Neural progenitor cell (in vitro differentiated cells): ENCODE measurements around the gene ANKRD13D. TPM values are rescaled to one million over a fixed set of nuclear protein-coding genes. Genes with fewer than 3 reads are reported as not detected.
A peak's percentile ranks its signal among the peaks of the same experiment; 100 is the strongest.

Experiments
- DNase-seq: peaks from one replicate; pipeline ENCODE4 v3.0.0-alpha.2; 2016; ENCODE audit warnings: low spot score
- H2AFZ ChIP-seq: fragments of 200-600 bp; sonication (generic); replicated peaks from 2 replicates; pipeline ENCODE4 v1.6.1; 2016; ENCODE audit warnings: antibody characterized with exemption
- H3F3A ChIP-seq: fragments of 200-600 bp; sonication (generic); 2 replicates; pipeline ENCODE4 v1.6.1; 2016; ENCODE audit warnings: antibody characterized with exemption, low read depth
- H3K27ac ChIP-seq: fragments of 200-600 bp; sonication (generic); 2 replicates; pipeline ENCODE4 v1.5.1; 2016; ENCODE audit warnings: mild to moderate bottlenecking
- H3K27me3 ChIP-seq: fragments of 200-600 bp; sonication (generic); 2 replicates; pipeline ENCODE4 v1.6.1; 2016; ENCODE audit warnings: mild to moderate bottlenecking, moderate library complexity
- H3K36me3 ChIP-seq: fragments of 200-600 bp; sonication (generic); 2 replicates; pipeline ENCODE4 v1.5.1; 2016
- H3K4me1 ChIP-seq: fragments of 200-600 bp; sonication (generic); 2 replicates; pipeline ENCODE4 v1.6.1; 2016; ENCODE audit warnings: mixed run types
- H3K4me2 ChIP-seq: fragments of 200-600 bp; sonication (generic); 2 replicates; pipeline ENCODE4 v1.6.1; 2016
- H3K4me3 ChIP-seq: fragments of 200-600 bp; sonication (generic); 2 replicates; pipeline ENCODE4 v1.5.1; 2016
- H3K79me2 ChIP-seq: fragments of 200-600 bp; sonication (generic); 2 replicates; pipeline ENCODE4 v1.6.1; 2016; ENCODE audit warnings: low read depth
- H3K9ac ChIP-seq: fragments of 200-600 bp; sonication (generic); 2 replicates; pipeline ENCODE4 v1.6.1; 2016
- H3K9me3 ChIP-seq: fragments of 200-600 bp; sonication (generic); 2 replicates; pipeline ENCODE4 v1.5.1; 2016; ENCODE audit warnings: low read depth
- H4K20me1 ChIP-seq: fragments of 200-600 bp; sonication (generic); 2 replicates; pipeline ENCODE4 v1.6.1; 2016; ENCODE audit warnings: low read depth
- H3K27ac Mint-ChIP-seq: 3 replicates; pipeline ENCODE4 v1.8.0; 2021; ENCODE audit warnings: mixed read lengths
- H3K27me3 Mint-ChIP-seq: 2 replicates; pipeline ENCODE4 v1.8.0; 2022; ENCODE audit warnings: low read depth, mild to moderate bottlenecking, inconsistent platforms, moderate library complexity, mixed read lengths; ENCODE audit not compliant: insufficient read depth
- H3K36me3 Mint-ChIP-seq: 3 replicates; pipeline ENCODE4 v1.8.0; 2021; ENCODE audit warnings: mixed read lengths
- H3K4me1 Mint-ChIP-seq: 3 replicates; pipeline ENCODE4 v1.8.0; 2021; ENCODE audit warnings: mixed read lengths
- H3K4me3 Mint-ChIP-seq: 3 replicates; pipeline ENCODE4 v1.8.0; 2021; ENCODE audit warnings: mild to moderate bottlenecking, moderate library complexity, mixed read lengths
- H3K9me3 Mint-ChIP-seq: 3 replicates; pipeline ENCODE4 v1.8.0; 2020; ENCODE audit warnings: mixed read lengths
- EZH2 ChIP-seq: fragments of 200-600 bp; sonication (generic); IDR thresholded peaks from 2 replicates; pipeline ENCODE4 v1.6.1; 2017; ENCODE audit warnings: antibody characterized with exemption, mild to moderate bottlenecking, moderate library complexity
- EZH2phosphoT487 ChIP-seq: fragments of 200-600 bp; sonication (generic); IDR thresholded peaks from 2 replicates; pipeline ENCODE4 v1.6.1; 2017; ENCODE audit warnings: antibody characterized with exemption
- total RNA-seq: library from RNA; depleted of rRNA; stranded (reverse); fragments of >200 nt; gene quantifications from 2 replicates; pipeline ENCODE4 v1.2.3, GENCODE V29; 2015; ENCODE audit warnings: low replicate concordance
- TF ChIP-seq, protein P1 (sequence below): fragments of 200-600 bp; sonication (generic); IDR thresholded peaks from 2 replicates; pipeline ENCODE4 v1.5.1; 2017; ENCODE audit warnings: antibody characterized with exemption, mild to moderate bottlenecking

Gene ANKRD13D
- total RNA-seq, 1 donor from 2014 or later = 21.0 TPM

GRCh38 chr11:67345247-67345919 is 56.3 kb downstream of the ANKRD13D start:
- no peak for TF ChIP-seq EZH2
- TF ChIP-seq EZH2phosphoT487 = no peak
- TF ChIP-seq, protein P1, sequence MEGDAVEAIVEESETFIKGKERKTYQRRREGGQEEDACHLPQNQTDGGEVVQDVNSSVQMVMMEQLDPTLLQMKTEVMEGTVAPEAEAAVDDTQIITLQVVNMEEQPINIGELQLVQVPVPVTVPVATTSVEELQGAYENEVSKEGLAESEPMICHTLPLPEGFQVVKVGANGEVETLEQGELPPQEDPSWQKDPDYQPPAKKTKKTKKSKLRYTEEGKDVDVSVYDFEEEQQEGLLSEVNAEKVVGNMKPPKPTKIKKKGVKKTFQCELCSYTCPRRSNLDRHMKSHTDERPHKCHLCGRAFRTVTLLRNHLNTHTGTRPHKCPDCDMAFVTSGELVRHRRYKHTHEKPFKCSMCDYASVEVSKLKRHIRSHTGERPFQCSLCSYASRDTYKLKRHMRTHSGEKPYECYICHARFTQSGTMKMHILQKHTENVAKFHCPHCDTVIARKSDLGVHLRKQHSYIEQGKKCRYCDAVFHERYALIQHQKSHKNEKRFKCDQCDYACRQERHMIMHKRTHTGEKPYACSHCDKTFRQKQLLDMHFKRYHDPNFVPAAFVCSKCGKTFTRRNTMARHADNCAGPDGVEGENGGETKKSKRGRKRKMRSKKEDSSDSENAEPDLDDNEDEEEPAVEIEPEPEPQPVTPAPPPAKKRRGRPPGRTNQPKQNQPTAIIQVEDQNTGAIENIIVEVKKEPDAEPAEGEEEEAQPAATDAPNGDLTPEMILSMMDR = no peak
- Histone ChIP-seq H3F3A (no peaks in the 10 kb centered on the region), H3K4me3 (no peak overlapping the region), H3K4me1 (no peaks in the 10 kb centered on the region), H2AFZ (no peak overlapping the region), H3K4me2 (no peak overlapping the region), H3K27me3 (no peaks in the 10 kb centered on the region), H4K20me1 (no peaks in the 10 kb centered on the region), H3K9me3 (no peaks in the 10 kb centered on the region), H3K36me3 (no peaks in the 10 kb centered on the region), H3K9ac (no peak overlapping the region), H3K79me2 (no peaks in the 10 kb centered on the region), H3K27ac (no peak overlapping the region)
- no peak overlapping the region for H3K27ac Mint-ChIP-seq
- peaks cover 10% of the 10 kb centered on the region for H3K4me1 Mint-ChIP-seq
- H3K36me3 Mint-ChIP-seq = peaks cover 4% of the 10 kb centered on the region
- H3K4me3 Mint-ChIP-seq = no peak overlapping the region
- DNase-seq = no peak
- peaks cover 3% of the 10 kb centered on the region for H3K9me3 Mint-ChIP-seq
- H3K27me3 Mint-ChIP-seq = peaks cover 2% of the 10 kb centered on the region

GRCh38 chr11:67345920-67346819 is 57.1 kb downstream of the ANKRD13D start:
- Mint-ChIP-seq H3K27me3 (peaks cover 2% of the 10 kb centered on the region), H3K4me3 (no peak overlapping the region), H3K27ac (no peak overlapping the region), H3K4me1 (peaks cover 10% of the 10 kb centered on the region), H3K9me3 (peaks cover 3% of the 10 kb centered on the region), H3K36me3 (peaks cover 4% of the 10 kb centered on the region)
- Histone ChIP-seq H3K4me3 (no peak overlapping the region), H3K4me1 (no peaks in the 10 kb centered on the region), H3K79me2 (no peaks in the 10 kb centered on the region), H3K9ac (no peak overlapping the region), H3K27ac (no peak overlapping the region), H4K20me1 (no peaks in the 10 kb centered on the region), H2AFZ (no peak overlapping the region), H3K4me2 (no peak overlapping the region), H3K36me3 (no peaks in the 10 kb centered on the region), H3K9me3 (no peaks in the 10 kb centered on the region), H3K27me3 (no peaks in the 10 kb centered on the region), H3F3A (no peaks in the 10 kb centered on the region)
- no peak for TF ChIP-seq EZH2
- TF ChIP-seq, protein P1 = peak; percentile 72
- DNase-seq = peak; percentile 44

- Histone ChIP-seq H3K36me3 (no peaks in the 10 kb centered on the region), H4K20me1 (no peaks in the 10 kb centered on the region), H2AFZ (no peak overlapping the region), H3K9me3 (no peaks in the 10 kb centered on the region), H3F3A (peaks cover 7% of the 10 kb centered on the region), H3K79me2 (no peaks in the 10 kb centered on the region), H3K4me2 (no peak overlapping the region), H3K9ac (no peak overlapping the region), H3K27ac (no peak overlapping the region), H3K4me1 (peaks cover 6% of the 10 kb centered on the region), H3K27me3 (no peaks in the 10 kb centered on the region), H3K4me3 (no peak overlapping the region)
- Mint-ChIP-seq H3K4me1 (peaks cover 16% of the 10 kb centered on the region), H3K27me3 (peaks cover 2% of the 10 kb centered on the region), H3K36me3 (no peaks in the 10 kb centered on the region), H3K9me3 (no peaks in the 10 kb centered on the region), H3K27ac (no peak overlapping the region), H3K4me3 (no peak overlapping the region)
- TF ChIP-seq EZH2phosphoT487 (no peak), EZH2 (no peak)
- TF ChIP-seq, protein P1 = no peak
- DNase-seq = no peak
These were observed 59.1 kb downstream of the ANKRD13D start for GRCh38 chr11:67347964-67348749.
